Fibroblast of pulmonary artery (primary cell): ENCODE data around the gene CENPN.
A peak's percentile ranks its signal among the peaks of the same experiment; 100 is the strongest.

Source experiments
- DNase-seq: peaks from one replicate; pipeline ENCODE4 v3.0.0-alpha.2; 2010; ENCODE audit warnings: low read depth
- H3K4me3 ChIP-seq: replicated peaks from 2 replicates; pipeline ENCODE4 v1.5.1; 2011; ENCODE audit warnings: low read depth, mild to moderate bottlenecking, control low read depth, low read length, moderate library complexity
- TF ChIP-seq, protein P1 (sequence below): IDR thresholded peaks from 2 replicates; pipeline ENCODE4 v1.5.1; 2011; ENCODE audit warnings: mild to moderate bottlenecking, control low read depth, low read length, inconsistent platforms; ENCODE audit errors: missing control alignments

Gene CENPN

DNA sequence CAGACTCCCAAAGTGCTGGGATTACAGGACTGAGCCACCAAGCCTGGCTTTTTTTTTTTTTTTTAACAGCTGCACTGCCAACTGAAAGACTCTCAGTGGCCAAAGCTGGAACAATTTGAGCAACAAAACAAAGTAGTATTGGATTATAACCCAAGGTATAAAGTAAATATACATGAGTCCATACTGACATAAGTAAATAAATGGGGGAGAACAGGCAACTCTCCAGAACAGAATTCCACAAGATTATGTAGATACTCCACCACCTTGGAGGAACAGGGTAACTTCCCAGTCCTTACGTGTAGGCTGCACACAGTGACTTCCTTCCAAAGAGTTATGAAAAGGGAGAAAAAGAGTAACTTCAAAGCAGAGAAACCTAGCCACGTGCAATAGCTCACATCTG lies 16.0 kb upstream of the CENPN start:
- H3K4me3 ChIP-seq: no peak overlapping the region
- TF ChIP-seq, protein P1, sequence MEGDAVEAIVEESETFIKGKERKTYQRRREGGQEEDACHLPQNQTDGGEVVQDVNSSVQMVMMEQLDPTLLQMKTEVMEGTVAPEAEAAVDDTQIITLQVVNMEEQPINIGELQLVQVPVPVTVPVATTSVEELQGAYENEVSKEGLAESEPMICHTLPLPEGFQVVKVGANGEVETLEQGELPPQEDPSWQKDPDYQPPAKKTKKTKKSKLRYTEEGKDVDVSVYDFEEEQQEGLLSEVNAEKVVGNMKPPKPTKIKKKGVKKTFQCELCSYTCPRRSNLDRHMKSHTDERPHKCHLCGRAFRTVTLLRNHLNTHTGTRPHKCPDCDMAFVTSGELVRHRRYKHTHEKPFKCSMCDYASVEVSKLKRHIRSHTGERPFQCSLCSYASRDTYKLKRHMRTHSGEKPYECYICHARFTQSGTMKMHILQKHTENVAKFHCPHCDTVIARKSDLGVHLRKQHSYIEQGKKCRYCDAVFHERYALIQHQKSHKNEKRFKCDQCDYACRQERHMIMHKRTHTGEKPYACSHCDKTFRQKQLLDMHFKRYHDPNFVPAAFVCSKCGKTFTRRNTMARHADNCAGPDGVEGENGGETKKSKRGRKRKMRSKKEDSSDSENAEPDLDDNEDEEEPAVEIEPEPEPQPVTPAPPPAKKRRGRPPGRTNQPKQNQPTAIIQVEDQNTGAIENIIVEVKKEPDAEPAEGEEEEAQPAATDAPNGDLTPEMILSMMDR: no peak
- DNase-seq: no peak

DNA sequence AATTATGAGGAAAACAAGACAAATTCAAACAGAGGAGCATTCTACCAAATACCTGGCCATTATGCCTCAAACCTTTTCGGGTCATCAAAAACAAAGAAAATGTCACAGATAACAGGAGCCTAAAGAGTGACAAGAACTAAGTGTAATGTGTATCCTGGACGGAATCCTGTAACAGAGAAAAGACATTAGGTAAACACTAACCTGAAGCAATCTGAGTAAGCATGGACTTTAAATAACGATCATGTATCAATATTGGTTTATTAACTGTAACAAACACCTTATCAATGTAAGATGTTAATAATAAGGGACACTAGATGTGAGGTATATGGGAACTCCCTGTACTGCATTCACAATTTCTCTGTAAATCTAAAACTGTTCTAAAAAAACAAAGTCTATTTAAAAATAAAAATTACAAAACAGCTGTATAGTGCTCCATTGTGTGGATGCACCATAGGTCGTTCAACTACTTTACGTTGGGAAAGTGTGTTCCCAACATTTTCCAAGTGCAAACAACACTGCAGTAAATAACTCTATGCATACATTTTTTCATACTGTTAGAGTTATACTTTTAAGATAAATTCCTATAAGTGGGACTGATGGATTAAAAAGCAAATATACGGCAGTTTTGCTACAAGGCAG lies 15.1 kb upstream of the CENPN start:
- DNase-seq: no peak
- TF ChIP-seq, protein P1: no peak

DNA sequence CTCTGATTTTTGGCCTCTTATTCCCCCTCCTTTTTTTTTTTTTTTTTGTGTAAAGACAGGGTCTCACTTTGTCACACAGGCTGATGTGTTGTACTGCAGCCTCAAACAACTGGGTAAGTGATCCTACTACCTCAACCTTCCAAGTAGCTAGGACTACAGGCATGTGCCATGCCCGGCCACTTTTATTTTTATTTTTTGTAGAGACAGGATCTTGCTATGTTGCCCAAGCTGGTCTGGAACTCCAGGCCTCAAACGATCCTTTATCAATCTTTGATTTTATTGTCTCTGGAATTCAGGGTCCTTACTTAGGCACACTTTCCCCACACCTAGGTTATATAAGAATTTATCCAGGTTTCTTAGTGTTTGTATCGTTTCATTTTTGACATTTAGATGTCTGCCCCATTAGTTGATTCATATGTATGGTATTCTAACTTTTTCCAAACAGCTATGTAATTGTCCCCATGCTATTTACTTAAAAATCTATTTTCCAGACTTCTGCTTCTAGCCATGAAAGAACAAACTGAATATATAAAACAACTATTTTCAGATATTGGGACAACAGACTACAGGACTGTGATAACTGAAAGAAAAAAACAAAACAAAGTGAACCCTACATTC lies 14.2 kb upstream of the CENPN start:
- peak overlapping the region; percentile 38 for H3K4me3 ChIP-seq
- peak; percentile 7 for DNase-seq
- TF ChIP-seq, protein P1: no peak

More for the DNA sequence above, 15.1 kb upstream of the CENPN start:
- no peak overlapping the region for H3K4me3 ChIP-seq

DNA sequence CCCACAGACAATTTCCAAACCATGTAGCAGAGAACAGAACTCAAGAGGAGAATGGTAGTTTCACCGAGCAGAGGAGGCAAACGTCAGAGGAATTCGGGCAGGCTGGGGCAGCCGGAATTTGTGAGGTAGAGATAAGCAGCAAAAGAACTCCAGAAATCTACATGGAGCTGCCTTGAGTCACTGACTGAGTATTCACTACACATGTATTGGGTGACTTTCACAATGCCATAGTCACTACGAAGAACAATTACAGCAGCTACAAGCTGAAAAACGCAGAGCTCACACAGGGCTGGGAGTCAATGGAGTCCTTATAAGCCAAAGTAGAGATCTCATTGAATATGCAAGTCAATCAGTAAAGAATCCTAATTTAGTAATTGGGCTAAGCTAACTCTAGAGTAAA lies 13.7 kb upstream of the CENPN start:
- H3K4me3 ChIP-seq: peak overlapping the region; percentile 38
- TF ChIP-seq, protein P1: no peak
- peak; percentile 95 for DNase-seq

DNA sequence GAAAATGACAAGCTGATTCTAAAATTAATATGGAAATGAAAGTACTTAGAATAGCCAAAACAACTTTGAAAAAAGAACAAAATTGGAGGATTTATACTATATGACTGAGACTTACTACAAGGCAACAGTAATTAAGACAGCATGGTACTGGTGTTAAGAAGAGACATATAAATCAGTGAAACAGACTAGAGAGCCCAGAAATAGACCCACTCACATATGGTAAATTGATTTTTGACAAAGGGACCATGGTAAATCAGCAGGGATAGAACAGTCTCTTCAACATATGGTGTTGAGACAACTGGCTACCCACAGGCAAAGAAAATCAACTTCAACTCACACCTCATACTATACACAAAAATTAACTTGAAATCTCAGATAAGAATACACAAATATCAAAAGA lies 13.2 kb upstream of the CENPN start:
- TF ChIP-seq, protein P1: no peak
- H3K4me3 ChIP-seq: peak overlapping the region; percentile 38
- DNase-seq: no peak

DNA sequence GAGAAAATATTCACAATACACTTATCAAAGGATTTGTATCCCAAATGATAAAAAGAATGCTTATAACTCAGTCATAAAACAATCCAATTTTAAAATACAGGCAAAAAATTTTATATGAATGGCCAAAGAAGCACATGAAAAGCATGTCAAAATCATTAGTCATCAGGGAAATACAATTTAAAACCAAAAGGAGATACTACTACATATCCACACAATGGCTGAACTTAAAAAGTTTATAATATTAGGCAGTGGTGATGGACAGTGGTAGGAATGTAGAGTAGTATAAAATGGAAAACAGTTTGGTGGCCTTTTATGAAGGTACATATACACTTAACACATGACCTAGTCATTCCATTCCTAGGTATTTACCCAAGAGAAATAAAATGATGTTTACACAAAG lies 12.6 kb upstream of the CENPN start:
- H3K4me3 ChIP-seq: no peak overlapping the region
- TF ChIP-seq, protein P1: no peak
- DNase-seq: peak; percentile 43

DNA sequence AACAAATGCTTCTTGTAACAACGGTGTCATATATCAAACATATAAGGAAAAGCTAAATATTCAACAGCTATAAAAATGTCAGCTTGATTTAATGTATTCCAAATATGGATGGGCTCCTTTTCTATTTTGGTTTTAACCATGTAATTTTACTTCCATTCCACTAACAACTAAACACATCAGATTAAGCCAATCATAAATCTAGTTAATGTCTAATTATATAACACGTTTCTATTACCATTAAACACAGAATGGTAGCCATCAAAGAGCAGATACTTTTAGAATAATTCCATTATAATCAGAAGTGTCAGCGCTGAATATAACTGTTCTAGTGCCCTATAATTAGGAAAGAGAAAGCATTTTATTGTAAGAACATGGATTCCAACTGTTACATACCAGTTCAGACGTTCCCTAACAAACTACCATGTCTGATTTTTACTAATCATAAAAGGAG lies 10.3 kb upstream of the CENPN start:
- DNase-seq: no peak
- H3K4me3 ChIP-seq: no peak overlapping the region
- TF ChIP-seq, protein P1: no peak
